Neural progenitor cell (in vitro differentiated cells): Measurements from ENCODE around the gene HSPA12B. TPM values are rescaled to one million over a fixed set of nuclear protein-coding genes. Genes with fewer than 3 reads are reported as not detected.

ENCODE experiments used
- DNase-seq: peaks from one replicate; pipeline ENCODE4 v3.0.0-alpha.2; 2016; ENCODE audit warnings: low spot score
- H2AFZ ChIP-seq: fragments of 200-600 bp; sonication (generic); replicated peaks from 2 replicates; pipeline ENCODE4 v1.6.1; 2016; ENCODE audit warnings: antibody characterized with exemption
- H3F3A ChIP-seq: fragments of 200-600 bp; sonication (generic); 2 replicates; pipeline ENCODE4 v1.6.1; 2016; ENCODE audit warnings: antibody characterized with exemption, low read depth
- H3K27ac ChIP-seq: fragments of 200-600 bp; sonication (generic); 2 replicates; pipeline ENCODE4 v1.5.1; 2016; ENCODE audit warnings: mild to moderate bottlenecking
- H3K27me3 ChIP-seq: fragments of 200-600 bp; sonication (generic); 2 replicates; pipeline ENCODE4 v1.6.1; 2016; ENCODE audit warnings: mild to moderate bottlenecking, moderate library complexity
- H3K36me3 ChIP-seq: fragments of 200-600 bp; sonication (generic); 2 replicates; pipeline ENCODE4 v1.5.1; 2016
- H3K4me1 ChIP-seq: fragments of 200-600 bp; sonication (generic); 2 replicates; pipeline ENCODE4 v1.6.1; 2016; ENCODE audit warnings: mixed run types
- H3K4me2 ChIP-seq: fragments of 200-600 bp; sonication (generic); 2 replicates; pipeline ENCODE4 v1.6.1; 2016
- H3K4me3 ChIP-seq: fragments of 200-600 bp; sonication (generic); 2 replicates; pipeline ENCODE4 v1.5.1; 2016
- H3K79me2 ChIP-seq: fragments of 200-600 bp; sonication (generic); 2 replicates; pipeline ENCODE4 v1.6.1; 2016; ENCODE audit warnings: low read depth
- H3K9ac ChIP-seq: fragments of 200-600 bp; sonication (generic); 2 replicates; pipeline ENCODE4 v1.6.1; 2016
- H3K9me3 ChIP-seq: fragments of 200-600 bp; sonication (generic); 2 replicates; pipeline ENCODE4 v1.5.1; 2016; ENCODE audit warnings: low read depth
- H4K20me1 ChIP-seq: fragments of 200-600 bp; sonication (generic); 2 replicates; pipeline ENCODE4 v1.6.1; 2016; ENCODE audit warnings: low read depth
- H3K27ac Mint-ChIP-seq: 3 replicates; pipeline ENCODE4 v1.8.0; 2021; ENCODE audit warnings: mixed read lengths
- H3K27me3 Mint-ChIP-seq: 2 replicates; pipeline ENCODE4 v1.8.0; 2022; ENCODE audit warnings: low read depth, mild to moderate bottlenecking, inconsistent platforms, moderate library complexity, mixed read lengths; ENCODE audit not compliant: insufficient read depth
- H3K36me3 Mint-ChIP-seq: 3 replicates; pipeline ENCODE4 v1.8.0; 2021; ENCODE audit warnings: mixed read lengths
- H3K4me1 Mint-ChIP-seq: 3 replicates; pipeline ENCODE4 v1.8.0; 2021; ENCODE audit warnings: mixed read lengths
- H3K4me3 Mint-ChIP-seq: 3 replicates; pipeline ENCODE4 v1.8.0; 2021; ENCODE audit warnings: mild to moderate bottlenecking, moderate library complexity, mixed read lengths
- H3K9me3 Mint-ChIP-seq: 3 replicates; pipeline ENCODE4 v1.8.0; 2020; ENCODE audit warnings: mixed read lengths
- CTCF ChIP-seq: fragments of 200-600 bp; sonication (generic); IDR thresholded peaks from 2 replicates; pipeline ENCODE4 v1.5.1; 2017; ENCODE audit warnings: antibody characterized with exemption, mild to moderate bottlenecking
- EZH2 ChIP-seq: fragments of 200-600 bp; sonication (generic); IDR thresholded peaks from 2 replicates; pipeline ENCODE4 v1.6.1; 2017; ENCODE audit warnings: antibody characterized with exemption, mild to moderate bottlenecking, moderate library complexity
- EZH2phosphoT487 ChIP-seq: fragments of 200-600 bp; sonication (generic); IDR thresholded peaks from 2 replicates; pipeline ENCODE4 v1.6.1; 2017; ENCODE audit warnings: antibody characterized with exemption
- total RNA-seq: library from RNA; depleted of rRNA; stranded (reverse); fragments of >200 nt; gene quantifications from 2 replicates; pipeline ENCODE4 v1.2.3, GENCODE V29; 2015; ENCODE audit warnings: low replicate concordance

HSPA12B gene
- total RNA-seq, 1 donor from 2014 or later = 0.15 TPM

- Histone ChIP-seq H3F3A (no peaks in the 10 kb centered on the region), H3K79me2 (no peaks in the 10 kb centered on the region), H3K9ac (no peak overlapping the region), H4K20me1 (no peaks in the 10 kb centered on the region), H3K36me3 (no peaks in the 10 kb centered on the region), H3K27ac (no peak overlapping the region), H3K27me3 (no peaks in the 10 kb centered on the region), H3K4me1 (no peaks in the 10 kb centered on the region), H3K9me3 (no peaks in the 10 kb centered on the region), H3K4me3 (no peak overlapping the region), H2AFZ (no peak overlapping the region), H3K4me2 (no peak overlapping the region)
- Mint-ChIP-seq H3K4me1 (no peaks in the 10 kb centered on the region), H3K27me3 (peaks cover 2% of the 10 kb centered on the region), H3K4me3 (no peak overlapping the region), H3K36me3 (no peaks in the 10 kb centered on the region), H3K9me3 (no peaks in the 10 kb centered on the region), H3K27ac (no peak overlapping the region)
- TF ChIP-seq EZH2phosphoT487 (no peak), EZH2 (no peak), CTCF (no peak)
- DNase-seq = no peak
These were observed 29.7 kb upstream of the HSPA12B start for GRCh38 chr20:3702611-3703391.

GRCh38 chr20:3704087-3704486, 28.4 kb upstream of the HSPA12B start:
- H3K4me3 Mint-ChIP-seq = no peak overlapping the region
- H3K4me3 ChIP-seq = no peak overlapping the region
- no peaks in the 10 kb centered on the region for H3K9me3 Mint-ChIP-seq
- no peaks in the 10 kb centered on the region for H3K36me3 Mint-ChIP-seq
- H3K36me3 ChIP-seq = no peaks in the 10 kb centered on the region
- no peak for TF ChIP-seq EZH2phosphoT487
- no peak for TF ChIP-seq CTCF
- no peak for TF ChIP-seq EZH2
- no peak overlapping the region for H2AFZ ChIP-seq
- H3K4me1 ChIP-seq = no peaks in the 10 kb centered on the region
- H3K27me3 Mint-ChIP-seq = peaks cover 2% of the 10 kb centered on the region
- H3K27ac ChIP-seq = no peak overlapping the region
- no peaks in the 10 kb centered on the region for H3K79me2 ChIP-seq
- no peaks in the 10 kb centered on the region for H3K27me3 ChIP-seq
- no peaks in the 10 kb centered on the region for H3K9me3 ChIP-seq
- H3K27ac Mint-ChIP-seq = no peak overlapping the region
- no peak overlapping the region for H3K4me2 ChIP-seq
- no peak for DNase-seq
- no peaks in the 10 kb centered on the region for H3F3A ChIP-seq
- no peak overlapping the region for H3K9ac ChIP-seq
- no peaks in the 10 kb centered on the region for H4K20me1 ChIP-seq
- no peaks in the 10 kb centered on the region for H3K4me1 Mint-ChIP-seq

- no peaks in the 10 kb centered on the region for H3K79me2 ChIP-seq
- no peaks in the 10 kb centered on the region for H3K4me1 ChIP-seq
- Mint-ChIP-seq H3K4me3 (no peak overlapping the region), H3K27me3 (peaks cover 2% of the 10 kb centered on the region), H3K36me3 (no peaks in the 10 kb centered on the region), H3K4me1 (no peaks in the 10 kb centered on the region), H3K9me3 (no peaks in the 10 kb centered on the region), H3K27ac (no peak overlapping the region)
- no peak overlapping the region for H3K4me2 ChIP-seq
- H3K9me3 ChIP-seq = no peaks in the 10 kb centered on the region
- no peaks in the 10 kb centered on the region for H3K36me3 ChIP-seq
- H3F3A ChIP-seq = no peaks in the 10 kb centered on the region
- H2AFZ ChIP-seq = no peak overlapping the region
- H3K9ac ChIP-seq = no peak overlapping the region
- H3K4me3 ChIP-seq = no peak overlapping the region
- no peak for DNase-seq
- TF ChIP-seq CTCF (no peak), EZH2 (no peak), EZH2phosphoT487 (no peak)
- no peak overlapping the region for H3K27ac ChIP-seq
- H4K20me1 ChIP-seq = no peaks in the 10 kb centered on the region
- H3K27me3 ChIP-seq = no peaks in the 10 kb centered on the region
These were observed 27.0 kb upstream of the HSPA12B start for GRCh38 chr20:3705491-3705969.
